GM12892 (cell line): ENCODE results near the gene GASK1A.

Experiments
- POLR2A ChIP-seq: IDR thresholded peaks from 2 replicates; pipeline ENCODE4 v1.6.1; 2011; ENCODE audit warnings: low read depth, low read length, control low read depth
- POLR2AphosphoS5 ChIP-seq: IDR thresholded peaks from 2 replicates; pipeline ENCODE4 v1.6.1; 2011; ENCODE audit warnings: low read depth, low read length, control low read depth
- TAF1 ChIP-seq: IDR thresholded peaks from 2 replicates; pipeline ENCODE4 v1.6.1; 2011; ENCODE audit warnings: low read depth, mild to moderate bottlenecking, control low read depth, low read length, borderline replicate concordance

- TF ChIP-seq POLR2A (no peak), POLR2AphosphoS5 (no peak), TAF1 (no peak)
Observed at GRCh38 chr3:42934111-42934510, 45.0 kb upstream of the GASK1A start.
